DND-41 (cell line): ENCODE data around the gene CCDC18.

Experiments
- EZH2 ChIP-seq: IDR thresholded peaks from 3 replicates; pipeline ENCODE4 v1.6.1; 2012; ENCODE audit warnings: borderline replicate concordance, low read depth, mild to moderate bottlenecking, moderate library complexity, low read length, inconsistent platforms; ENCODE audit not compliant: severe bottlenecking
- TF ChIP-seq, protein P1 (sequence below): IDR thresholded peaks from 2 replicates; pipeline ENCODE4 v1.5.1; 2012; ENCODE audit warnings: borderline replicate concordance, low read length, moderate library complexity, mild to moderate bottlenecking; ENCODE audit not compliant: poor library complexity, severe bottlenecking; ENCODE audit errors: extremely low read depth

DNA sequence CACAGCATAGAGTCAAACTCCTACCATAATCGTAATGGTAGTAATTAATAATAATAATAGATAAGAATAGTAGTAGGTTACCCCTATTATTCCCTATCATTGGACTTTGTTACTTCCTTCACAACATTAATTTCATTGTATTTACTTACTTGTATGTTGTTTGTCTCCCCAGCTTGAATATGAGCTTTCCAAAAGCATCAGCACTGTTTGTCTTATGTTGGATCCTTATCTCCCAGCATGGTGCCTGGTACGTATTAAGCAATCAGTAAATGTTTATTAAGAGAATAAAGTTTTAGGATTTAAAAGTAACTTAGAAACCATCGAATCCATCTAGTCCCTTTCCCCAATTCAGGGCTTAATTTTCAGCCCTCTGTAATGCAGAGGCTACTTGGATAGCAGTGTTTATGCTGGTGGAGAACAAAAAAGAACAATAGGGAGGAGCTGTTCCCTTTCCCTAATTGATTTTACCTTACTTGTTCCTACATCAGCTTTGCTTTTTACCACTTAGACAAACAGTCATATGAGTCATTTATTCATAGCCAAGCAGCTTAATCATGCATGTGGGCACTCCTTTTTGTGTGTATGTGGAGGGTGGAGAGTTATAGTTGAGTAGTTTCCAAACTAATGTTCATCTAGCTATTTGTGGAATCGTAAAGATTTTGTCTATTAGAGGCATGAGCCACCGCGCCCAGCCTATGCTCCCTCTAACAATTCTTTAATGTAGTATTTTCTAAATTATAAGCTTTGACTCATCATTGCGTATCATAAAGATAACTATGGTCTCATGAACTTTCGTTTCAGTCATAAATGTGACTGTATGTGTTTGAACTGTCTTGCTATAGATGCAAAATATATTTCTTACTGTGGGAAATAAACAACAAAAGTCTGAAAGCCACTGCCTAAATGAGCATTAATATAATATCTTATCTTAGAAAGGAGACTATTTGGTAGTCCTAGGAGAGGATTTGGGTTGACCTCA, 144.3 kb downstream of the CCDC18 start:
- TF ChIP-seq, protein P1, sequence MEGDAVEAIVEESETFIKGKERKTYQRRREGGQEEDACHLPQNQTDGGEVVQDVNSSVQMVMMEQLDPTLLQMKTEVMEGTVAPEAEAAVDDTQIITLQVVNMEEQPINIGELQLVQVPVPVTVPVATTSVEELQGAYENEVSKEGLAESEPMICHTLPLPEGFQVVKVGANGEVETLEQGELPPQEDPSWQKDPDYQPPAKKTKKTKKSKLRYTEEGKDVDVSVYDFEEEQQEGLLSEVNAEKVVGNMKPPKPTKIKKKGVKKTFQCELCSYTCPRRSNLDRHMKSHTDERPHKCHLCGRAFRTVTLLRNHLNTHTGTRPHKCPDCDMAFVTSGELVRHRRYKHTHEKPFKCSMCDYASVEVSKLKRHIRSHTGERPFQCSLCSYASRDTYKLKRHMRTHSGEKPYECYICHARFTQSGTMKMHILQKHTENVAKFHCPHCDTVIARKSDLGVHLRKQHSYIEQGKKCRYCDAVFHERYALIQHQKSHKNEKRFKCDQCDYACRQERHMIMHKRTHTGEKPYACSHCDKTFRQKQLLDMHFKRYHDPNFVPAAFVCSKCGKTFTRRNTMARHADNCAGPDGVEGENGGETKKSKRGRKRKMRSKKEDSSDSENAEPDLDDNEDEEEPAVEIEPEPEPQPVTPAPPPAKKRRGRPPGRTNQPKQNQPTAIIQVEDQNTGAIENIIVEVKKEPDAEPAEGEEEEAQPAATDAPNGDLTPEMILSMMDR = no peak
- no peak for TF ChIP-seq EZH2
